ENCODE data around the gene WWOX. TPM values are rescaled to one million over a fixed set of nuclear protein-coding genes. Genes with fewer than 3 reads are reported as not detected.

WWOX gene
- total and polyA plus RNA-seq, 2 of the 8 experiments (the other 6 are each of a cell fraction or from before 2014, with no cell fraction given), result 5.4 to 16.7 TPM

- no peak for TF ChIP-seq MAX (IDR thresholded peaks at IDR 0.05)
- no peak for TF ChIP-seq SP4 (IDR thresholded peaks at IDR 0.05; ENCODE audit: low read length)
- TF ChIP-seq SUZ12 (IDR thresholded peaks at IDR 0.05; ENCODE audit: low read length), result no peak
These were observed 331.7 kb downstream of the WWOX start (continued) for GRCh38 chr16:78431004-78431670.

All from H1 (cell line).